HG03521 (cell line): ENCODE data around the gene GNLY.

Source experiments
- ATAC-seq: cut with Tn5 transposase; IDR thresholded peaks from one replicate; pipeline ENCODE4 v1.9.1; 2021; ENCODE audit warnings: mild to moderate bottlenecking, moderate library complexity; ENCODE audit not compliant: unreplicated experiment

The GNLY gene

DNA sequence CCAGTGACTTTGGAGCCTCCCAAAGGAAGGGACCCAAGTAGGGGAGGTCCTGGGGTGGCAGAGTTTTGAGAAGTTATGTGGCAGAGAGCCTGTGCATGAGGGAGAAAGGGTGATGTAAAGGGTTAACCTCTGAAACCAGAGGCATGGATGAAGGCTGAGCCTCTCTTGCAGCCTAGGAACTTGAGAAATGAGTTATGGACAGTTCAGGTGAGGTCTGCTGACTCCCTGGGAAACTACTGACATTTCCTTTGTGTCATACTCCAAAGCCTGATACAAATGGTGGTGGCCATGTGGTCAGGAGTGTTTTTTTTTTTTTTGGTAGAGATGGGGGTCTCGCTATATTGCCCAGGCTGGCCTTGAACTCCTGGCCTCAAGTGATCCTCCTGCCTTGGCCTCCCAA, 12.4 kb upstream of the GNLY start:
- ATAC-seq = no peak

DNA sequence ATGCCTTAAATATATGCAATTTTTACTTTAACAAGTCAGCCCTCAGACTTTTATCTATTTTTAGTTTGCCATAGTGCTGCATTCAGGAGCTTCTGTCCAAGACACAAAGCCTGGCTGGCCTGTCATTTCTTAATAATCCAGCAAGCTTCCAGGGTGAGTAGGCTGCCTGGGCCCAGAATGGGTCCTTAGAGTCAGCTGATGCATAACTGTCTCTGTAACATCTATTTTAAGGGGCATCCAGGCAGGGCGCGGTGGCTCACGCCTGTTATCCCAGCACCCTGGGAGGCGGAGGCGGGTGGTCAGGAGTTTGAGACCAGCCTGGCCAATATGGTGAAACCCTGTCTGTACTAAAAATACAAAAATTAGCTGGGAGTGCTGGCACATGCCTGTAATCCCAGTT, 11.8 kb upstream of the GNLY start:
- ATAC-seq = no peak

DNA sequence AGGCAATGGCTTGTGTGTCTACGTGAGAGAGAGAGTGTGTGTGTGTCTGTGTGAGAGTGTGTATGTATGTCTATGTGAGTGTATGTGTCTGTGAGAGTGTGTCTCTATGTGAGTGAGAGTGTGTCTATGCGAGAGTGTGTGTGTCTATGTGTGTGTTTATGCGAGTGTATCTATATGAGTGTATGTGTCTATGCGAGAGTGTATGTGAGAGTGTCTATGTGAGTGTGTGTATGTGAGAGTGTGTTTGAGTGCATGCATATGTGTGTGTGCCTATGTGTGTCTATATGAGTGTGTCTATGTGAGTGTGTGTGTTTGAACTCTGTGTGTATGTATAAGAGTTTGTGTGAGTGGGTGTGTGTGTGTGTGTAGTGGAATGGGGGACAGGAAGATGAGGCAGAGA, 9.8 kb upstream of the GNLY start:
- ATAC-seq = no peak

DNA sequence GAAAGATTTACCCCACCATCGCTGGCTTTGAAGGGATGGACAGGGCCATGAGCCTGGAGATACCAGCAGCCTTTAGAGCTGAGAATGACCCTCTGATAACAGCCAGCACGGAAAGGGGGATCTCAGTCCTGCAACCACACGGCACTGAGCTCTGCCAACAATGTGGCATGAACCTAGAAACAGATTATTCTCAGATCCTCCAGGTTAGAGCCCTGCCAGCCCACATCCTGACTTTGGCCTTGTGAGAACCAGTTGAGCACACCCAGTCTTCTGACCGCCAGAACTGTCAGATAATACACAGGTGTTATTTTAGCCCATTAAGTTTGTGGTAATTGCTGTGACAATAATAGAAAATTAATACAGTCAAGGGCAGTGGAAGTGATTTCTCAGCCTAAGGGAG, 9.4 kb upstream of the GNLY start:
- no peak for ATAC-seq

DNA sequence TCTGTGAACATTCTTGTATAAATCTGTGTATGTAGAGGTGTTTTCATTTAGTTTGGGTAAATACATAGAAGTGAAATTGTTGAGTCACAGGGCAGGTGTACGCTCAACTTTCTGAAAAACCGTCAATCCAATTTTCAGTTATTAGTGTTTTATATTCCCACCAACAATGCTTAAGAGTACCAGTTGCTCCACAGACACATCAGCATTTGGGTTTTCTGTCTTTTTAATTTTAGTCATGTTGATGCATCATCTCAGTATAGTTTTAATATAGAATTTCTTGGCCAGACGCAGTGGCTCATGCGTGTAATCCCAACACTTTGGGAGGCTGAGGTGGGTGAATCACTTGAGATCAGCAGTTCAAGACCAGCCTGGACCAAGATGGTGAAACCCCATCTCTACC, 3.2 kb upstream of the GNLY start:
- no peak for ATAC-seq

DNA sequence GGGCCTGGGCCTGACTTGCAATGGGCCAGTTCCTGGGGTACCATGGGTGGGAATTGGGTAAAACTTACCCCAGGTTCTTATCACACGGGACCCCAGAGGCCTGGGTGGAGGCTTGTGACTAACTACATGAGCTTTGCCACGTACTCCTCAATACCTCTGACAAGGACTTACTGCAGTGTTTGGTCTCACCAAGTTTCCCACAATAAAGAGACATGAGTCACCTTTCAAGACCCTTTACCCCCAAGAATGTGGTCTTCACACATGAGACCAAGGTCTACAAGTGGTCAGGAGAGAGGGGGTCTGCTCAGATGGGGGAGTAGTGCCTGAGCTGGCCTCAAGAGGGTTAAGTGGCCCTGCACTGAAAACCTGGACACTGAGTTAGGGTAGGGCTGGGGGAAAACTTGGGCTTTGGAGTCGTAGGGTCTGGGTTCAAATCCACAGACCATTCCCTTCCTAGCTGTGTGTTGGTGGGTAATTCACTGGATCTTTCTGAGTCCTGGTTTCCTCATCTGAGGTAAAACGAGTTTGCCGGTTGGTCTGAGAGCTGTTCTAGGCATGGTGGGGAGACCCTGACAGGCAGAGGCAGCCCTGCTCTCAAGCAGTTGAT, 2.0 kb upstream of the GNLY start:
- no peak for ATAC-seq

DNA sequence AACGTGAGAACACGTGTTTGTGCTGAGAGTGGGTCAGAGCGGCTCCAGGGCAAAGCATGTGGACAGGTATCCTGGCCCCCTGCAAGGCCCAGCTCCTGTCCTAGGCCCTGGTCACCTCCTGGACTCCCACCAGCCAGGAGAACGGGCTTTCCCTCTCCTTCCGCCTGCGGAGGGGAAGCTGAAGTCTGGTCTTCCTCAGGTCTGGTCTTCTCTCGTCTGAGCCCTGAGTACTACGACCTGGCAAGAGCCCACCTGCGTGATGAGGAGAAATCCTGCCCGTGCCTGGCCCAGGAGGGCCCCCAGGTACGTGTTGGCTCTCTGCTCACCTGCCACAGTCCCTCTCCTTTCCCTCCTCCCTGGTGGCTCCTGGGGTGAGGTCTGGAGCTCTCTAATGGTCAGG, 963 bp downstream of the GNLY start:
- no peak for ATAC-seq

DNA sequence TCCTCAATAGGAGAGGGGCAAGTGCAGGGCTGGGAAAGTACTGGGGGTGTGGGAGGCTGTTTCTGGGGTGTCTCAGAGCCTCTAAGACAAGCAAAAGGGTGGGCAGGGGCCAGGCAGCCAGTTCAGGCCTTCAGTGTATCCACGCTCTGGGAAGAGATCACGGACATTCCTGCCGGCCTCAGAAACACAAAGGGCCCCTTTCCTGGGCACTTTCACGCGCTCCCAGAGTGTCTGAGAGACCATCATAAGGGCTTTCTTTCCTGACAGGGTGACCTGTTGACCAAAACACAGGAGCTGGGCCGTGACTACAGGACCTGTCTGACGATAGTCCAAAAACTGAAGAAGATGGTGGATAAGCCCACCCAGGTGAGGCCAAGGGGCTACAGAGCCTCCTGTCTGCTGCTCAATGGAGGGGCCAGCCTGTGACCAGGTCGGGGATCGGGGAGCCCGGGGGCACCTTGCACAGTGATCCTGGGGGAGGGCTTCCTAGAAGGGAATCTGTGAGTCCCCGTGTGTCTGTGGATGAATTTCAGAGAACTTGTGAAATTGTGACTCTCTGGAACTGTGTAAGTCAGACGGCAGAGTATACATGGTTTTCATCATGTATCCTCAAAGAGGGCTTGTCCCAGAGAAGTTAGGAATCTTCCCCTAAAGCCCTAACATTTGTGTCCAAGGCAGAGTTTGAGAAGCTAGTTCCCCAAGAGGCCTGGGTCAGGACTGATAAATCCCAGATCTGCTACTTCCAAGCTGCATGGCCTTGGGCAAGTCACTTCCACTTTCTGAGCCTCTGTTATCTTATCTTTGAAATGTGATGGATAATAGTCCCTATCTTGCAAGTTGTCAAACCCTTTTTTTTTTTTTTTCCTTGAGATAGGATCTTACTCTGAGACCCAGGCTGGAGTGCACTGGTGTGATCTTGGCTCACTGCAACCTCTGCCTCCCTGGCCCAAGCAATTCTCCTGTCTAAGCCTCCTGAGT, 1.8 kb downstream of the GNLY start:
- ATAC-seq = no peak

DNA sequence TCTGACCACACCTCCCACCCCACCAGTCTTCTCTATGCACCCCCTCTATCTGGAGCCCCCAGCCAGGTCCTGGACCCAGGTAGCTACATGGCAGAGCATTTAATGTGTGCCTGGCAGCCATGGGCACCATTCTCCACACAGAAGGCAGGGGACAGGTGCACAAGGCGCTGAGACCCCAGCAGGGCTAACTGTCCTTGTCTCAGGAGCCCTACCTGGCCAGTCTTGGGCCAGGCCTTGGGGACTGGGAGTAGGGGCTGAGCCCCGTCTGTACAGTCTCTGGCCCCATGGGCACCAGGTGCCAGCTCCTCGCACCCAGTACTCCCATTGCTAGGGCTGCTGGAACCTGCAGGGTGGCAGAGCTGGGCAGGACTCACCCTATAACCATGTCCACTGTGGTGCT, 2.9 kb downstream of the GNLY start:
- no peak for ATAC-seq

DNA sequence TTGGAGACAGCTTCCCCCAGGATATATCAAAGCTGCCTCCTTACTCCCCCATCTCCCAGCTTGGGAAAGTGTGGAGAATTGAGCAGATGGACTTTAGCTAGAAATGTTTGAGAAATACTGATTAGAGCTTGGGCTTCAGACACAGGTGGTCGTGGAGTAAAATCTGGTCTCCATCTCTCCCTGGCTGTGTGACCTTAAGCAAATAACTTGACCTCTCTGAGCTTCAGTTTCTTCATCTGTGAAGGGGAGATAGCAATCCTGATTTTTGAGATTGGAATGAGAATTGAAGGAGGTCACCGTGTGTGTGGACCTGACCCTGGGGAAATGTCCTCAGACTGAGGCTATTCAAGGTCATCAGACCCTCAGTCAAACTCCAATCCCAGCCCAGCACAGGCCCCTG, 3.6 kb downstream of the GNLY start:
- no peak for ATAC-seq

DNA sequence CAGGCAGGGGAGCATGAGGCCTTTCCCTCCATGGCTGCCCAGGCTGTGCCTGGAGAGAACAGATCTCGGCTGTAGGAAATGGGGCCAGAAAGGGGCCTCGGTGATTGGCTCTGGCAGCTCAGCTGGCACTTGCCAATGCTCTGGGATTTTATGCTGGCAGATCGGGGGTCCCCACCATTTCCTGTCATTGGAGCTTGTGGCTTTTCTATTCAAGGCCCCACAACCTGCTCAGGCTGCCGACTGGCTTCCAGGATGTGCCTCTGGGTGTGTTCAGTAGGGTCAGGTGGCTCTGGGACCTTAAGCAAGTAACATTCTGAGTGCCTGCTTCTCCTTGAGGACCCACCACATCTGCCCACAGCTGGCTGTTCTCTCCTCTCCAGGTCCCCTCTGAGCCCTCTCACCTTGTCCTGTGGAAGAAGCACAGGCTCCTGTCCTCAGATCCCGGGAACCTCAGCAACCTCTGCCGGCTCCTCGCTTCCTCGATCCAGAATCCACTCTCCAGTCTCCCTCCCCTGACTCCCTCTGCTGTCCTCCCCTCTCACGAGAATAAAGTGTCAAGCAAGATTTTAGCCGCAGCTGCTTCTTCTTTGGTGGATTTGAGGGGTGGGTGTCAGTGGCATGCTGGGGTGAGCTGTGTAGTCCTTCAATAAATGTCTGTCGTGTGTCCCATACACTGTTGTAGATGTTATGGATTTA, 4.2 kb downstream of the GNLY start:
- ATAC-seq = no peak

DNA sequence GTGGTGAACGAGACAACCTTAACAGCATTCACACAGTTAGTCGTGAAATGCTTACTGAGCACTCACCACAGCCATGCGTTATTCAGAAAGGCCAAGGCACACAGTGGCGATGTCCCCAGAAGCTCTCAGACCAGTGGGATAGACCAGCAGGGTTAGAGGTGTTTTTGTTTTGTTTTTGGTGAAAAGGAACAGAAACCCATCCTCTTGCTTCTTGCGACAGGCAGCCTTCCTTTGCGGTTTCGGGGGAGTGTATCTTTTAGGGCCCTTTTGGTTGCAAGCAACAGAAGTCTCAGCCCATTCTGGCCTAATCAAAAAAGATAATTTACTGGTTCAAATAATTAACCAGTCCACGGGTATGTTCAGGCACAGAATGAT, 4.7 kb downstream of the GNLY start:
- no peak for ATAC-seq

DNA sequence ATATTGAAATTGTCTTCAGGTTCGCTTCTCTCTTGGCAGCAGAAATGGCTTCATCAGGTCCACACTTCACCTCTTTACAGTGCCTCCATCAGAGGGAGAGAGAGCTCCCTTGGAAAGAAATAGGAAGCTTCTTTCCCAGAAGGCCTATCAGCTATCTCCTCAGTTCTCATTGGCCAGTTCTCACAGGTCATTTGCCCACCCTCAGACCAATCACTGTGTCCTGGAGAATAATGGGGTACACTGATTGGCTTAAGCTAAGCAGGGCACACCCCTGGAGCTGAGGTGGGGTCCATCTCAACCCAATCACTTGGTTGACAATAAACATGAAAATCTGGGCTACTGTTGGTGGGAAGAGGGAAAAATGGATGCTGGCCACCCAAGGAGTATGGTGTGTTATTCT, 5.2 kb downstream of the GNLY start:
- no peak for ATAC-seq

DNA sequence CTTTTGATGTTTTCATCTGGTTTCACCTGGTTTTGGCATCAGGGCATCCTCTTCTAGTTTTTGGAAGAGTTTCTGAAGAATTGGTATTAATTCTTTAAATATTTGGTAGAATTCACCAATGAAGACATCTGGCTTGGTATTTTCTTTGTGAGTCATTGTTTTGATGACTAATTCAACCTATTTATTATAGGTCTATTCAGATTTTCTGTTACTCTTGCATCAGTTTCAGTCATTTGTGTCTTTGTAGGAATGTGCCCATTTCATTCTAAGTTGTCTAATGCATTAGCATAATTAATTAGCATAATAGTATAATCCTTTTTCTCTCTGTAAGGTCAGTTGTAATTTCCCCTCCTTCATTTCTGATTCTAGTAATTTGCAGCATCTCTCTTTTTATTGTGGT, 8.0 kb downstream of the GNLY start:
- ATAC-seq = no peak

DNA sequence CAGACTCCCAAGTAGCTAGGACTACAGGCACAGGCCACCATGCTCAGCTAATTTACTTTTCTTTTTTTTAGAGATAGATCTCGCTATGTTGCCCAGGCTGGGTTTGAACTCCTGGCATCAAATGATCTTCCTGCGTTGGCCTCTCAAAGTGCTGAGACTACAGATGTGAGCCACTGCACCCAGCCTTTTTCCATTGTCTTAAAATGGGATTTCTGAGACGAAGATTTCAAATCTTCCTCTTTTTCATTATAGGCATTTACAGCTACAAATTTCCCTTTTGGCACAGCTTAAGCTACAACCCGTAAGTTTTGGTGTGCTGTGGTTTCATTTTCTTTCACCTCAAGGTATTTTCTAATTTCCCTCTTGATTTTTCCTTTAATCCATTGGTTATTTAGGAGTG, 8.6 kb downstream of the GNLY start:
- no peak for ATAC-seq

DNA sequence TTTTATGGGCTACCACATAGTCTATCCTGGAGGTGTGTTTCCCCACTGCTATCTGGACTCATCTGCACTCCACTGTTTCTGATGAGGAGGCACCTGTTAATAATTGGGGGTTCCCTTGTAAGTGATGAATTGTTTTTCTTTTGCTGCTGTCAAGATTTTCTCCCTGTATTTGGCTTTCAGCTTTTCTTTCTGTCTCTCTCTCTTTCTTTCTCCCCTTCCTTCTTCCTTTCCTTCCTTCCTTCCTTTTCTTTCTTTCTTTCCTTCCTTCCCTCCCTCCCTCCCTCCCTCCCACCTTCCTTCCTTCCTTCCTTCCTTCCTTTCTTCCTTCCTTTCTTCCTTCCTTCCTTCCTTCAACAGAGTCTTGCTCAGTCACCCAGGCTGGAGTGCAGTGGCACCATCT, 9.2 kb downstream of the GNLY start:
- no peak for ATAC-seq

DNA sequence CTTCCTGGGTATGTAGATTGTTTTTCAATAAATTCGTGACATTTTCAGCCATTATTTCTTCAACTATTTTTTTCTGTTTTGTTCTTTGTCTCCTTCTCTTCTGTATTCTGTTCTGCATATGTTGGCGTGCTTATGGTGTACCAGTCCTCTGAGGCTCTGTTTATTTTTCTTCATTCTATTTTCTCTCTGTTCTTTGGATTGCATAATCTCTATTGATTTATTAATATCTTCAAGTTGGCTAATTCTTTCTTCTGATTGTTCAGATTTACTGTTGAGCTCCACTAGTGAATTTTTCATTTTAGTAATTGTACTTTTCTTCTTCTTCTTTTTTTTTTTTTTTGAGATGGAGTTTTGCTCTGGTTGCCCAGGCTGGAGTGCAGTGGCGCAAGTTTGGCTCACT, 9.9 kb downstream of the GNLY start:
- no peak for ATAC-seq

DNA sequence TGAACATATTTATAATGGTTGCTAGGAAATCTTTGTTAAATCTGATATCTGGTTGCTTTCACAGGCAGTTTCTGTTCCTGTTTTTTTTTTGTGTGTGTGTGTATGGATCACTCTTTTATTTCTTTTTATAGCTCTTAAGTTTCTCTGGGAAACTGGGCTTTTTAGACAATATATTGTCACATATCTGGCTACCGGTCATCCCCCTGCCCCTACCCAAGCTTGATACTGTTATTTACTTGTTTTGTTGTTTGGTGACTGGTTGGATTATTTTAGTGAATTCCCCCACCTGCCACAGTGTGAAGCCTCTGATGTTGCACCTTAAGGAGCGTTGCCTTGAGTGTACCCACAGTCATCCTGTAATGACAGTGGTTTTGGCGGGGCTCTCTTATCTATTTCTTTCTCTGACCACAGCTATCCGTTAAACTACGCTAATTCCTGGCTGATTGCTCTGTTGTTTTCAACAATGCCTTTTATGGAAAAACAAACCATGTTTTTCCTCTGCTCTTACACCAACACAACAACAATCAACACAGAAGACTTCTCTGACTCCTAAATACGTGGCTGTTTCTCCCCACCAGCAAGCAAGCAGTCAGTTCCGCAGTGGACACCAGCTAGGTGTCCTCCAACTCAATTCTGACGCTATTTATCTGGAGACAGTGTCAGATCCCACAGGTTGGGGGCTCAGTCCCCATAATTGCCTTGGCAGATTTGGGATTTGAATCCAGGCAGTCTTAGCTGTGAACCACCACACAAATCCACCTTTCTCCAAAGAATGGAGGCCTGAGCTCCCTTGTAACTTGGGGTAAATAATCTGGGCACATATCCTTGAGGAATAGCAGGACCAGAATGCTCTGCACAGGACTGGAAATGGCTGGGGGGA, 10.9 kb downstream of the GNLY start:
- ATAC-seq = no peak

DNA sequence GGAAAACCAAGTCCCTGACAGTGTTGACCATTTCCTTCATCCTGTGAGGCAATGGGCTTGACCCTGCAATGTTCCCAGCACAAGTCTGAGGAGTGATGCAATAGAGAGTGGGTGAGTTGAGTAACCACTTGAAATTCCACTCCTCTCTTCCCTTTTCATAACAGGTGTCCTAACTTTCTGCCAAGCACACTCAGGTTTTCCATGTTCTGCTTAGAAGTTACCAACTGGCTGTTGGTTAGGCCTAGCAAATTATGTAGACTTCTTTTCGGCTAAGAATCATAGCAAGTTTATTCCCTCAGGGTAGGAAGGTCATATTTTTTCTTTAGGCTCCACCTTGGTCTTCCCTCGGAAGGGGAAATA, 11.5 kb downstream of the GNLY start:
- ATAC-seq = no peak

DNA sequence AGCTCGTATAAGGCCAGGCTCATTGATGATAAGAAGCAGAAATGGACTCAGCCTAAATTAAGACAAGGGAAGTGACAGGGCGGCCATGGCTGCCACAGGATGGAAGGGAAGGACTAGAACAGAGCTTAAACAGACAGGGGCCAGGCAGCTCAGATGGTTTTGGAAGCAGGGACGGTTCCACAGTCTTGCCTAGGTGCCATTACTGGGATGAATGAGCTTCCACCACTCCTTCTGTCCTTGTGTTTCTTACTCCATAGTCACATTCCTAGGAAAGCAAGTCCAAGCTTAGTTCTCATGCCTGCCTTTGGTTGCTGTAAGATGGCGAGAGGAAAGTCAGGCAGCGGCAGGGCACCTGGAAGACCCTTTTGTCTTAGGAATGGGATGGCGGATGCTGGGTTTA, 11.9 kb downstream of the GNLY start:
- ATAC-seq = no peak

DNA sequence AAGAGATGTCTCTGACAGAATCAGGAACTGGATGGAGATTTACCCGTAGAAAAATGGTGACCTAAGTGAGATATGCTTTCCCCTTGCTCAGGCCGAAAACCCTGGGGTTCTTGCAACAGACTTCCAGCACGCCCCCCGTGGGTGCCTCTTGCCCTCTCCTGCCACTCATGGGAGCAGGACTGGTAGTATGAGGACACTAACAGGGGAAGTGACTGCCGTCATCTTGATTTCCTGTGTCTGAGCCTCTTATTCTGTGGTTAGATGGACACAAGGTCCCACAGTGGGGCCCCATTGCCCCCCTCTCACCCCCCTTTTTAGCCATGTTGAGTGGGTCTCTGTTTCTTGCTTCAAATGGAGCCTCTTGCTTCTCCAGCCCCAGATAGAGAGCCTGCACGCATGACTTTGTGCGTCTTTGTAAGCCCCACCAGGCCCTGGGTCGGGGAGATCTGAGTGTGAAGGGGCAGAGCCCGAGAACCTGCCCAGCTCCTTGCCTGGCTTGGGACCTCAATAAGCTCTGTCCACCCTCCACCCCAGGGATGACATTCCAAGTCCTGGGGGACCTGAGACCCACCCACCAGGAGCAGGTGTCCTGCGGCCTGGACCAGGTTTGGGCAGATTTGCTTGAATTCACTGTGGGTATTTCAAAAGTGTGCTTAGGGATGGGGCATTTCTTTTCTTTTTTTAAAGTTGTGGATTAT, 12.6 kb downstream of the GNLY start:
- no peak for ATAC-seq
